SK-N-SH (cell line): ENCODE data around the gene IP6K2. TPM values are rescaled to one million over a fixed set of nuclear protein-coding genes. Genes with fewer than 3 reads are reported as not detected.

Experiments used
- CTCF ChIA-PET: fragments of 300-600, 350-600 bp; formaldehyde crosslinking; extraction: SDS; loops from one replicate; lab custom pipeline; 2021; lab: Yijun Ruan, JAX
- POLR2A ChIA-PET: fragments of 350-600 bp; sonication (Branson Sonifier 250); formaldehyde crosslinking; extraction: SDS; loops from one replicate; lab custom pipeline; 2020; ENCODE audit warnings: antibody characterized with exemption, inconsistent platforms; lab: Yijun Ruan, JAX
- DNase-seq: peaks from one replicate; pipeline ENCODE4 v3.0.0; 2012
- H2AFZ ChIP-seq: fragments of 200-600 bp; sonication (generic); 2 replicates; pipeline ENCODE4 v1.8.1; 2016; ENCODE audit warnings: antibody characterized with exemption, mild to moderate bottlenecking, low read depth
- H3F3A ChIP-seq: fragments of 200-600 bp; sonication (generic); replicated peaks from 2 replicates; pipeline ENCODE3; 2016; ENCODE audit warnings: antibody characterized with exemption, mild to moderate bottlenecking; ENCODE audit not compliant: insufficient read depth
- H3K27ac ChIP-seq, 2 experiments: fragments of 200-500 bp in 1 of 2; fragments of 200-600 bp in 1 of 2; sonication (Bioruptor generic) in 1 of 2; sonication (generic), shearing (Covaris generic) in 1 of 2; 2 replicates each; pipeline versions ENCODE4 v1.5.1 to v1.6.1; 2014 to 2016; ENCODE audit warnings: low read depth in 2 of 2, inconsistent platforms in 1 of 2, low read length in 1 of 2, mild to moderate bottlenecking in 1 of 2, mixed read lengths in 1 of 2
- H3K27me3 ChIP-seq: fragments of 200-600 bp; sonication (generic), shearing (Covaris generic); 2 replicates; pipeline ENCODE4 v1.6.1; 2016; ENCODE audit warnings: mixed run types; ENCODE audit not compliant: insufficient read depth
- H3K36me3 ChIP-seq, 2 experiments: fragments of 200-500 bp in 1 of 2; fragments of 200-600 bp in 1 of 2; sonication (Bioruptor generic) in 1 of 2; sonication (generic) in 1 of 2; replicated peaks in 1 of 2; 2 replicates each; pipeline versions ENCODE3 to v1.5.1; 2014 to 2016; ENCODE audit warnings: low read length in 1 of 2, mild to moderate bottlenecking in 1 of 2; ENCODE audit not compliant: insufficient read depth in 2 of 2, control insufficient read depth in 1 of 2
- H3K4me1 ChIP-seq, 2 experiments: fragments of 200-500 bp in 1 of 2; fragments of 200-600 bp in 1 of 2; sonication (Bioruptor generic) in 1 of 2; sonication (generic), shearing (Covaris generic) in 1 of 2; 2 replicates each; pipeline versions ENCODE4 v1.5.1 to v1.6.1; 2014 to 2016; ENCODE audit warnings: low read depth in 1 of 2, low read length in 1 of 2, mixed run types in 1 of 2; ENCODE audit not compliant: insufficient read depth in 2 of 2, control insufficient read depth in 1 of 2
- H3K4me2 ChIP-seq: fragments of 200-600 bp; sonication (generic), shearing (Covaris generic); 2 replicates; pipeline ENCODE4 v1.6.1; 2017; ENCODE audit warnings: mixed run types
- H3K4me3 ChIP-seq, 2 experiments: fragments of 200-500 bp in 1 of 2; fragments of 200-600 bp in 1 of 2; sonication (Bioruptor generic) in 1 of 2; sonication (generic), shearing (Covaris generic) in 1 of 2; 2 replicates each; pipeline versions ENCODE4 v1.5.1 to v1.8.1; 2014 to 2016; ENCODE audit warnings: low read depth in 2 of 2, inconsistent platforms in 1 of 2, low read length in 1 of 2, mild to moderate bottlenecking in 1 of 2, mixed read lengths in 1 of 2, moderate library complexity in 1 of 2
- H3K79me2 ChIP-seq: fragments of 200-600 bp; sonication (generic); 2 replicates; pipeline ENCODE4 v1.8.1; 2017; ENCODE audit warnings: mild to moderate bottlenecking; ENCODE audit not compliant: insufficient read depth
- H3K9ac ChIP-seq: fragments of 200-600 bp; sonication (generic); 2 replicates; pipeline ENCODE4 v1.6.1; 2017; ENCODE audit warnings: mixed run types
- H3K9me2 ChIP-seq: fragments of 200-600 bp; sonication (generic); 2 replicates; pipeline ENCODE4 v1.6.1; 2017; ENCODE audit warnings: mixed run types
- H3K9me3 ChIP-seq: fragments of 200-600 bp; sonication (generic); 2 replicates; pipeline ENCODE4 v1.6.1; 2017; ENCODE audit warnings: mixed run types, mild to moderate bottlenecking, moderate library complexity
- H4K20me1 ChIP-seq: fragments of 200-600 bp; sonication (generic); 2 replicates; pipeline ENCODE4 v1.6.1; 2017; ENCODE audit warnings: mild to moderate bottlenecking, mixed run types; ENCODE audit not compliant: insufficient read depth
- CHD2 ChIP-seq: fragments of 150-350 bp; IDR thresholded peaks from 2 replicates; pipeline ENCODE4 v1.6.1; 2018; ENCODE audit warnings: low read length; ENCODE audit not compliant: partially characterized antibody
- EP300 ChIP-seq, 2 experiments: IDR thresholded peaks; 2 replicates each; pipeline versions ENCODE4 v1.4.0 to v1.6.1; 2012; ENCODE audit warnings: borderline replicate concordance in 1 of 2, low read depth in 1 of 2, low read length in 1 of 2
- FOXJ3 ChIP-seq: sonication (generic); formaldehyde crosslinking; IDR thresholded peaks from 2 replicates; pipeline ENCODE4 v1.5.1; 2020; ENCODE audit warnings: mild to moderate bottlenecking, missing genetic modification reagents
- FOXM1 ChIP-seq: IDR thresholded peaks from 2 replicates; pipeline ENCODE4 v1.4.0; 2012; ENCODE audit warnings: low read depth, mild to moderate bottlenecking
- GATA2 ChIP-seq: sonication (generic); formaldehyde crosslinking; IDR thresholded peaks from 2 replicates; pipeline ENCODE4 v1.5.0; 2020; ENCODE audit warnings: mild to moderate bottlenecking, missing genetic modification reagents
- MEF2A ChIP-seq: IDR thresholded peaks from 2 replicates; pipeline ENCODE4 v1.4.0; 2012; ENCODE audit warnings: low read depth, borderline replicate concordance
- NRF1 ChIP-seq: IDR thresholded peaks from 2 replicates; pipeline ENCODE4 v1.6.1; 2012; ENCODE audit warnings: low read depth, mild to moderate bottlenecking, low read length
- RCOR1 ChIP-seq: fragments of 150-350 bp; IDR thresholded peaks from 2 replicates; pipeline ENCODE4 v1.6.1; 2017; ENCODE audit warnings: antibody characterized with exemption, low read length
- REST ChIP-seq: IDR thresholded peaks from 2 replicates; pipeline ENCODE4 v1.6.1; 2012; ENCODE audit warnings: mild to moderate bottlenecking, low read depth, low read length, moderate library complexity
- SIN3A ChIP-seq: IDR thresholded peaks from 2 replicates; pipeline ENCODE4 v1.6.1; 2012; ENCODE audit warnings: low read depth, mild to moderate bottlenecking, low read length, moderate library complexity, borderline replicate concordance
- TEAD4 ChIP-seq: IDR thresholded peaks from 2 replicates; pipeline ENCODE4 v1.4.0; 2012; ENCODE audit warnings: mild to moderate bottlenecking, borderline replicate concordance; ENCODE audit not compliant: insufficient read depth
- YY1 ChIP-seq: IDR thresholded peaks from 2 replicates; pipeline ENCODE4 v1.4.0; 2012; ENCODE audit warnings: low read depth, mild to moderate bottlenecking
- WGBS: methylation state at CpG from one replicate; pipeline ENCODE4 v1.1.6; 2017; ENCODE audit warnings: low lambda C conversion rate; 5-methylcytosine and 5-hydroxymethylcytosine counted together
- polyA plus RNA-seq, 3 experiments: library from polyadenylated mRNA; depleted of rRNA; stranded (reverse); fragments of >200 nt; gene quantifications; 2 replicates each; pipeline ENCODE4 v1.2.3, GENCODE V29; 2012
- TF ChIP-seq, protein P1 (sequence below): fragments of 150-350 bp; IDR thresholded peaks from 2 replicates; pipeline ENCODE4 v1.6.1; 2016; ENCODE audit warnings: mild to moderate bottlenecking, low read depth, low read length
- TF ChIP-seq, protein P2 (sequence below): IDR thresholded peaks from 2 replicates; pipeline ENCODE4 v1.4.0; 2012; ENCODE audit warnings: low read depth

Gene IP6K2
- polyA plus RNA-seq, 1 of the 3 experiments (the other 2 are of a cell fraction): 178 TPM

DNA sequence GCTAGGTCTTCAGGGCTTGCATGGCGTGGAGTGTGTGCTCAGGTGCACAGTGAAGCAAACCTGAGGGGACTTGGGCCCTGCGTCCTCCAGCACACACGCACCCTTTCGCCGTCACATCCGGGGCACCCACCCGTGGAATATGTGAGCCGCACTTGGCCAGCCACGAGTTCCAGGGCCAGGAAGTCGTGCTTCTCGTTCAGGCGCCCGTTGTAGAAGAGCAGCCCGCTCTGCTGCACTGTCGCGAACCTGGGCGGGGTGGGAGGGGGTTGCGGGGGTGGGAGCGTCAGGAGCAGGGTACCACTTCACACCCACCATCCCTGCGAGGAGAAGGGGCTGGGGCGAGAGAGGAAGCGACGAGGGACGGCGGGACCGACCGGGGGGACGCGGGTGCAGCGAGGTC lies 61.4 kb downstream of the IP6K2 start:
- no peak overlapping the region for H3K9ac ChIP-seq
- ChIA-PET CTCF (interaction anchor here (2.3 kb wide), 1 partner anchor 20 kb away, joined by 8 read pairs; the partner anchor contains the start of gene SLC26A6), POLR2A (no interaction called here)
- H3K9me3 ChIP-seq: no peaks in the 10 kb centered on the region
- peaks cover 0 to 8% of the 10 kb centered on the region in 2 experiments; a peak in 1 of 4 replicates for H3K4me1 ChIP-seq
- TF ChIP-seq, protein P1, sequence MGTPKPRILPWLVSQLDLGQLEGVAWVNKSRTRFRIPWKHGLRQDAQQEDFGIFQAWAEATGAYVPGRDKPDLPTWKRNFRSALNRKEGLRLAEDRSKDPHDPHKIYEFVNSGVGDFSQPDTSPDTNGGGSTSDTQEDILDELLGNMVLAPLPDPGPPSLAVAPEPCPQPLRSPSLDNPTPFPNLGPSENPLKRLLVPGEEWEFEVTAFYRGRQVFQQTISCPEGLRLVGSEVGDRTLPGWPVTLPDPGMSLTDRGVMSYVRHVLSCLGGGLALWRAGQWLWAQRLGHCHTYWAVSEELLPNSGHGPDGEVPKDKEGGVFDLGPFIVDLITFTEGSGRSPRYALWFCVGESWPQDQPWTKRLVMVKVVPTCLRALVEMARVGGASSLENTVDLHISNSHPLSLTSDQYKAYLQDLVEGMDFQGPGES: no peak
- TF ChIP-seq CHD2: no peak
- TF ChIP-seq RCOR1: no peak
- no peak for TF ChIP-seq MEF2A
- TF ChIP-seq NRF1: no peak
- TF ChIP-seq YY1: no peak
- TF ChIP-seq, protein P2, sequence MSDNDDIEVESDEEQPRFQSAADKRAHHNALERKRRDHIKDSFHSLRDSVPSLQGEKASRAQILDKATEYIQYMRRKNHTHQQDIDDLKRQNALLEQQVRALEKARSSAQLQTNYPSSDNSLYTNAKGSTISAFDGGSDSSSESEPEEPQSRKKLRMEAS: no peak
- no peak for TF ChIP-seq FOXM1
- TF ChIP-seq GATA2 (CRISPR knock-in tag): no peak
- no peak for TF ChIP-seq FOXJ3 (CRISPR knock-in tag)
- no peak for TF ChIP-seq EP300 (IDR thresholded peaks at IDR 0.05; ENCODE audit: borderline replicate concordance in 1 of 2, low read depth in 1 of 2, low read length in 1 of 2)
- no peak for TF ChIP-seq TEAD4
- TF ChIP-seq REST: no peak
- TF ChIP-seq SIN3A: no peak
- H3K9me2 ChIP-seq: no peaks in the 10 kb centered on the region
- WGBS: 95% methylated on average over 24 of the region's 30 CpGs
- no peak overlapping the region for H3K27ac ChIP-seq
- H3K4me2 ChIP-seq: no peak overlapping the region
- no peak overlapping the region for H3K4me3 ChIP-seq
- H3K27me3 ChIP-seq: no peaks in the 10 kb centered on the region
- H3K79me2 ChIP-seq: peaks cover 10% of the 10 kb centered on the region; the same call in 1 of the 2 replicates
- no peaks in the 10 kb centered on the region for H3F3A ChIP-seq
- no peak overlapping the region for H2AFZ ChIP-seq
- DNase-seq: no peak
- H4K20me1 ChIP-seq: peaks cover 16% of the 10 kb centered on the region; the same call in 1 of the 2 replicates
- H3K36me3 ChIP-seq: peaks cover 15 to 76% of the 10 kb centered on the region in 2 experiments
